HCT116 (cell line): ENCODE results near the gene DOCK4. TPM values are rescaled to one million over a fixed set of nuclear protein-coding genes. Genes with fewer than 3 reads are reported as not detected.

Experiments used
- ATAC-seq: fragments of 200-7000 bp; cut with Tn5 transposase; 2 replicates; pipeline ENCODE4 v1.9.1; 2020; ENCODE audit warnings: mild to moderate bottlenecking, moderate library complexity
- BruUV-seq: library from RNA; stranded (reverse); fragments of 400-500 nt; replicated peaks from 2 replicates; lab custom pipeline; 2021; lab: Mats Ljungman, UMichigan
- CTCF ChIA-PET: fragments of 300-600 bp; sonication (Branson Sonifier 250); formaldehyde crosslinking; loops from one replicate; lab custom pipeline; 2021; ENCODE audit warnings: antibody characterized with exemption; lab: Charles Lee
- POLR2A ChIA-PET: fragments of 300-600, 350-600 bp; sonication (Branson Sonifier 250); formaldehyde crosslinking; loops from one replicate; lab custom pipeline; 2021; ENCODE audit warnings: antibody characterized with exemption; lab: Charles Lee
- RAD21 ChIA-PET, 2 experiments: fragments of 300-600 bp; sonication (Branson Sonifier 250); formaldehyde crosslinking; loops; one replicate each; lab custom pipeline; 2023; ENCODE audit warnings: low total read pairs in 2 of 2; ENCODE audit not compliant: uncharacterized antibody in 2 of 2, unreplicated experiment in 2 of 2, low non-redundant PET in 1 of 2; lab: Charles Lee
- DNase-seq: peaks from one replicate; pipeline ENCODE4 v3.0.0-alpha.2; 2010; ENCODE audit warnings: low read depth, low spot score
- H2AFZ ChIP-seq: fragments of 200-600 bp; shearing (Covaris generic), sonication (generic); 2 replicates; pipeline ENCODE4 v1.6.1; 2017; ENCODE audit warnings: low read depth, mixed run types, mixed read lengths, antibody characterized with exemption, low read length; ENCODE audit not compliant: poor library complexity, severe bottlenecking
- H3K27ac ChIP-seq: 2 replicates; pipeline ENCODE4 v1.5.1; 2012; ENCODE audit warnings: low read depth, low read length
- H3K27me3 ChIP-seq: fragments of 200-600 bp; sonication (generic); 2 replicates; pipeline ENCODE4 v1.6.1; 2016; ENCODE audit warnings: mixed run types, low read length, mixed read lengths; ENCODE audit not compliant: insufficient read depth
- H3K36me3 ChIP-seq, 2 experiments: fragments of 200-500 bp in 1 of 2; fragments of 200-600 bp in 1 of 2; sonication (Bioruptor generic) in 1 of 2; sonication (generic) in 1 of 2; 2 replicates each; pipeline versions ENCODE4 v1.5.1 to v1.6.1; 2014 to 2016; ENCODE audit warnings: low read length in 2 of 2, inconsistent platforms in 1 of 2, mixed read lengths in 1 of 2, mixed run types in 1 of 2; ENCODE audit not compliant: insufficient read depth in 2 of 2, control insufficient read depth in 1 of 2
- H3K4me1 ChIP-seq, 2 experiments: fragments of 200-600 bp in 1 of 2; sonication (generic) in 1 of 2; 2 replicates each; pipeline versions ENCODE4 v1.5.1 to v1.6.1; 2012 to 2017; ENCODE audit warnings: low read length in 2 of 2, inconsistent platforms in 1 of 2, mild to moderate bottlenecking in 1 of 2, mixed read lengths in 1 of 2, mixed run types in 1 of 2, moderate library complexity in 1 of 2; ENCODE audit not compliant: insufficient read depth in 2 of 2, control insufficient read depth in 1 of 2
- H3K4me2 ChIP-seq: fragments of 200-600 bp; sonication (generic); 2 replicates; pipeline ENCODE4 v1.6.1; 2017; ENCODE audit warnings: mixed run types, low read length, mixed read lengths
- H3K4me3 ChIP-seq, 2 experiments: fragments of 200-600 bp in 1 of 2; sonication (generic) in 1 of 2; replicated peaks in 1 of 2; 2 replicates each; pipeline ENCODE4 v1.5.1; 2011 to 2016; ENCODE audit warnings: low read length in 2 of 2, control low read depth in 1 of 2, low read depth in 1 of 2, mild to moderate bottlenecking in 1 of 2, mixed read lengths in 1 of 2, mixed run types in 1 of 2
- H3K79me2 ChIP-seq: fragments of 200-600 bp; sonication (generic); 2 replicates; pipeline ENCODE4 v1.6.1; 2017; ENCODE audit warnings: mild to moderate bottlenecking, mixed run types, low read length, moderate library complexity, mixed read lengths; ENCODE audit not compliant: insufficient read depth
- H3K9ac ChIP-seq: fragments of 200-600 bp; sonication (generic); 2 replicates; pipeline ENCODE4 v1.6.1; 2016; ENCODE audit warnings: low read length, mixed read lengths
- H3K9me2 ChIP-seq: fragments of 200-600 bp; sonication (generic), shearing (Covaris generic); 2 replicates; pipeline ENCODE4 v1.6.1; 2017; ENCODE audit warnings: mixed run types, mild to moderate bottlenecking, moderate library complexity; ENCODE audit not compliant: insufficient read depth
- H3K9me3 ChIP-seq, 2 experiments: fragments of 200-500 bp in 1 of 2; fragments of 200-600 bp in 1 of 2; sonication (Bioruptor generic) in 1 of 2; sonication (generic) in 1 of 2; 2 replicates each; pipeline ENCODE4 v1.6.1; 2014 to 2017; ENCODE audit warnings: low read length in 2 of 2, mixed read lengths in 2 of 2, inconsistent platforms in 1 of 2, low read depth in 1 of 2, mild to moderate bottlenecking in 1 of 2, mixed run types in 1 of 2, moderate library complexity in 1 of 2; ENCODE audit not compliant: control insufficient read depth in 1 of 2, insufficient read depth in 1 of 2
- H4K20me1 ChIP-seq: fragments of 200-600 bp; sonication (generic), shearing (Covaris generic); 2 replicates; pipeline ENCODE4 v1.6.1; 2017; ENCODE audit warnings: mixed run types, mild to moderate bottlenecking, moderate library complexity; ENCODE audit not compliant: insufficient read depth
- EGR1 ChIP-seq: IDR thresholded peaks from 2 replicates; pipeline ENCODE4 v1.6.1; 2012; ENCODE audit warnings: low read depth
- ELF1 ChIP-seq: IDR thresholded peaks from 2 replicates; pipeline ENCODE4 v1.6.1; 2012; ENCODE audit warnings: low read depth, borderline replicate concordance
- EZH2 ChIP-seq: fragments of 200-600 bp; sonication (generic); IDR thresholded peaks from 2 replicates; pipeline ENCODE4 v1.6.1; 2017; ENCODE audit warnings: antibody characterized with exemption, mixed run types
- EZH2phosphoT487 ChIP-seq: fragments of 200-600 bp; IDR thresholded peaks from 2 replicates; pipeline ENCODE4 v1.6.1; 2018; ENCODE audit warnings: antibody characterized with exemption, borderline replicate concordance
- FOSL1 ChIP-seq: IDR thresholded peaks from 2 replicates; pipeline ENCODE4 v1.6.1; 2012; ENCODE audit warnings: low read depth
- JUND ChIP-seq: IDR thresholded peaks from 2 replicates; pipeline ENCODE4 v1.6.1; 2012
- MAX ChIP-seq: IDR thresholded peaks from 2 replicates; pipeline ENCODE4 v1.6.1; 2012
- POLR2A ChIP-seq: IDR thresholded peaks from 2 replicates; pipeline ENCODE4 v1.7.0; 2011; ENCODE audit warnings: borderline replicate concordance; ENCODE audit not compliant: insufficient read depth, insufficient read length; ENCODE audit errors: extremely low read depth
- POLR2AphosphoS5 ChIP-seq: IDR thresholded peaks from 2 replicates; pipeline ENCODE4 v1.6.1; 2011; ENCODE audit warnings: mild to moderate bottlenecking, low read depth, low read length, moderate library complexity
- RAD21 ChIP-seq: IDR thresholded peaks from 2 replicates; pipeline ENCODE4 v1.6.1; 2012; ENCODE audit warnings: low read depth, mild to moderate bottlenecking
- SIN3A ChIP-seq: IDR thresholded peaks from 2 replicates; pipeline ENCODE4 v1.6.1; 2012; ENCODE audit warnings: low read depth
- TCF7L2 ChIP-seq: IDR thresholded peaks from 2 replicates; pipeline ENCODE4 v1.7.0; 2011; ENCODE audit warnings: borderline replicate concordance, inconsistent platforms; ENCODE audit not compliant: insufficient read depth, insufficient read length; ENCODE audit errors: extremely low read depth
- YY1 ChIP-seq: IDR thresholded peaks from 2 replicates; pipeline ENCODE4 v1.6.1; 2011; ENCODE audit warnings: low read length, low read depth, moderate library complexity, mild to moderate bottlenecking; ENCODE audit not compliant: insufficient replicate concordance; ENCODE audit errors: extremely low read depth
- ZFX ChIP-seq: fragments of 450-650 bp; IDR thresholded peaks from 2 replicates; pipeline ENCODE4 v1.6.1; 2017
- ZNF274 ChIP-seq: fragments of 200-500 bp; sonication (Bioruptor generic); IDR thresholded peaks from 2 replicates; pipeline ENCODE4 v1.6.1; 2014; ENCODE audit warnings: mild to moderate bottlenecking, low read depth, low read length, inconsistent platforms
- intact Hi-C: fragments of 100-400 bp; cut with micrococcal nuclease; formaldehyde crosslinking; loops from 2 replicates; pipeline ENCODE4 v1.10.0; 2022
- total RNA-seq: library from RNA; stranded (reverse); gene quantifications from one replicate; pipeline ENCODE4 v1.2.1, GENCODE V29; 2021; ENCODE audit not compliant: unreplicated experiment
- TF ChIP-seq, protein P1 (sequence below), 3 experiments: fragments of 200-600 bp in 1 of 3; sonication (generic) in 1 of 3; IDR thresholded peaks in 2 of 3; conservative IDR thresholded peaks in 1 of 3; 2 replicates each; pipeline ENCODE4 v1.5.1; 2012 to 2017; ENCODE audit warnings: low read depth in 2 of 3, low read length in 2 of 3, antibody characterized with exemption in 1 of 3, borderline replicate concordance in 1 of 3, control low read depth in 1 of 3, mild to moderate bottlenecking in 1 of 3, mixed read lengths in 1 of 3, mixed run types in 1 of 3, moderate library complexity in 1 of 3; ENCODE audit not compliant: insufficient read depth in 1 of 3
- TF ChIP-seq, protein P2 (sequence below): IDR thresholded peaks from 2 replicates; pipeline ENCODE4 v1.6.1; 2012

Gene DOCK4
- total RNA-seq, 1 experiment from 2014 or later, result 2.2 TPM

DNA sequence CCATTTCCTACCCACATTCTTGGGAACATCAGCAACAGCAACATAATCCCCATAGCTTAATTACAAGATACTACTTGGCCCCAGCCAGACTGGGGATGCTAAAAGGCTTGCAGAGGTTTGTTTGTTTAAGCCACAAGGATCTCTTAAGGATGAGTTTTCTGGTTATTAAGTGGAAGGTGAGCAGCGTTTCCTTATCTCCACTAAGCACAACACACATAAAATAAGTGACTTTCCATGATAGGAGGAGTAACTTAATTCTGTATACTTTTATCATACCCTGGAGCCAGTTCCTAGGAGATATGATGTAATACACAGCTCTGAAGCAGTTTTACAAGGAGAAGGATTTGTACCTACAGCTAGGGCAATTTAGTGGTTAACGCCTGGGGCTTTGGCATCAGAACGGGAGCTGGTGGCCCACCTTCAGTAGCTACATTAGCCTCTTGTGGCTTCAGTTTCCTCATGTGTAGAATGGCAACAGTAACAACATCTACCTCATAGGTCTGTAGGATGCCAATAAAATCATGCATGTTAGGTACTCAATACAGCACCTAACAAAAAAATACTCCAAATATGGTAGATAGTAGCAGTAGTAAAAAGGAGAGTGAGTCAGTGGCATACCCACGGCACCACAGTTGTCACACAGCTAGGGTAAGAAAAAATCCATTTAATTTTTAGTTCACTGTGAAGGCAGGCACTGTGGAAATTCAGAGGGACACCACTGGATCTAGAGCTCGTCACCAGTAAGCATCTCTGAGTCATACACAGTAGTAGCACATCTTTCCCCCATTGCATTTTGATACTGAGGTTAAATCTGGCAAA is 55.2 kb downstream of the DOCK4 start:
- CTCF ChIA-PET, result no interaction called here
- ATAC-seq (no peak), DNase-seq (no peak)

More for the DNA sequence above, 55.2 kb downstream of the DOCK4 start:
- TF ChIP-seq YY1 (no peak), FOSL1 (no peak), MAX (no peak), POLR2AphosphoS5 (no peak), EGR1 (no peak), POLR2A (no peak), EZH2phosphoT487 (no peak), ELF1 (no peak), JUND (no peak), EZH2 (no peak), ZNF274 (no peak), TCF7L2 (no peak), SIN3A (no peak), RAD21 (no peak), ZFX (no peak)
- TF ChIP-seq, protein P1, sequence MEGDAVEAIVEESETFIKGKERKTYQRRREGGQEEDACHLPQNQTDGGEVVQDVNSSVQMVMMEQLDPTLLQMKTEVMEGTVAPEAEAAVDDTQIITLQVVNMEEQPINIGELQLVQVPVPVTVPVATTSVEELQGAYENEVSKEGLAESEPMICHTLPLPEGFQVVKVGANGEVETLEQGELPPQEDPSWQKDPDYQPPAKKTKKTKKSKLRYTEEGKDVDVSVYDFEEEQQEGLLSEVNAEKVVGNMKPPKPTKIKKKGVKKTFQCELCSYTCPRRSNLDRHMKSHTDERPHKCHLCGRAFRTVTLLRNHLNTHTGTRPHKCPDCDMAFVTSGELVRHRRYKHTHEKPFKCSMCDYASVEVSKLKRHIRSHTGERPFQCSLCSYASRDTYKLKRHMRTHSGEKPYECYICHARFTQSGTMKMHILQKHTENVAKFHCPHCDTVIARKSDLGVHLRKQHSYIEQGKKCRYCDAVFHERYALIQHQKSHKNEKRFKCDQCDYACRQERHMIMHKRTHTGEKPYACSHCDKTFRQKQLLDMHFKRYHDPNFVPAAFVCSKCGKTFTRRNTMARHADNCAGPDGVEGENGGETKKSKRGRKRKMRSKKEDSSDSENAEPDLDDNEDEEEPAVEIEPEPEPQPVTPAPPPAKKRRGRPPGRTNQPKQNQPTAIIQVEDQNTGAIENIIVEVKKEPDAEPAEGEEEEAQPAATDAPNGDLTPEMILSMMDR (IDR thresholded peaks at IDR 0.05 in 2 of 3, conservative IDR thresholded peaks at IDR 0.05 in 1 of 3; ENCODE audit: borderline replicate concordance in 1 of 3, insufficient read depth in 1 of 3, low read depth in 2 of 3, low read length in 2 of 3), result no peak
- TF ChIP-seq, protein P2, sequence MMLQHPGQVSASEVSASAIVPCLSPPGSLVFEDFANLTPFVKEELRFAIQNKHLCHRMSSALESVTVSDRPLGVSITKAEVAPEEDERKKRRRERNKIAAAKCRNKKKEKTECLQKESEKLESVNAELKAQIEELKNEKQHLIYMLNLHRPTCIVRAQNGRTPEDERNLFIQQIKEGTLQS, result no peak
- ChIA-PET RAD21 (no interaction called here), POLR2A (no interaction called here)
- H3K27me3 ChIP-seq, result peaks cover 3% of the 10 kb centered on the region; the same call in 1 of the 2 replicates
- no peaks in the 10 kb centered on the region for H3K9me2 ChIP-seq
- H3K4me3 ChIP-seq, result no peak overlapping the region
- intact Hi-C loops, result no loop called here
- H3K9me3 ChIP-seq, result no peaks in the 10 kb centered on the region
- no peaks in the 10 kb centered on the region for H3K36me3 ChIP-seq
- no peaks in the 10 kb centered on the region for H4K20me1 ChIP-seq
- H3K9ac ChIP-seq, result no peak overlapping the region
- no peaks in the 10 kb centered on the region for H3K4me1 ChIP-seq
- no peak overlapping the region for H3K4me2 ChIP-seq
- BruUV-seq, result no TSS peak
- no peaks in the 10 kb centered on the region for H3K79me2 ChIP-seq
- H2AFZ ChIP-seq, result no peak overlapping the region
- no peak overlapping the region for H3K27ac ChIP-seq
